H1 (cell line): ENCODE data around the gene ARHGAP8. TPM values are rescaled to one million over a fixed set of nuclear protein-coding genes. Genes with fewer than 3 reads are reported as not detected.

ENCODE experiments used
- ATF2 ChIP-seq: IDR thresholded peaks from 2 replicates; pipeline ENCODE4 v1.6.1; 2012; ENCODE audit warnings: low read length, inconsistent platforms
- BRCA1 ChIP-seq: IDR thresholded peaks from 2 replicates; pipeline ENCODE4 v1.6.1; 2012; ENCODE audit warnings: low read depth, low read length, improper control_type of control experiment
- JUN ChIP-seq: IDR thresholded peaks from 2 replicates; pipeline ENCODE4 v1.6.1; 2011; ENCODE audit warnings: low read depth, mild to moderate bottlenecking, improper control_type of control experiment, low read length
- SP2 ChIP-seq: IDR thresholded peaks from 2 replicates; pipeline ENCODE4 v1.6.1; 2012; ENCODE audit warnings: mild to moderate bottlenecking, low read length, inconsistent platforms
- TCF12 ChIP-seq: IDR thresholded peaks from 2 replicates; pipeline ENCODE4 v1.6.1; 2011; ENCODE audit warnings: low read depth, mild to moderate bottlenecking, low read length
- polyA plus RNA-seq, 7 experiments: library from polyadenylated mRNA; depleted of rRNA in 3 of 7; stranded (reverse) in 5 of 7; unstranded in 2 of 7; fragments of >200 nt in 5 of 7; fragments of 200-250 nt in 2 of 7; gene quantifications; 1 replicate in 5 of 7; 2 replicates in 1 of 7; 4 replicates in 1 of 7; pipeline versions ENCODE4 v1.2.1 to v1.2.3, GENCODE V29; 2011 to 2013; ENCODE audit warnings: missing spikeins in 2 of 7, mixed read lengths in 2 of 7
- total RNA-seq: library from RNA; stranded (reverse); fragmentation: NEBNext Ultra II Directional; extraction: Animal tissue kit (Norgen Biotek cat#: 25700); gene quantifications from 2 replicates; pipeline ENCODE4 v1.2.1, GENCODE V29; 2021

Gene ARHGAP8
- total and polyA plus RNA-seq, 2 of the 8 experiments (the other 6 are each of a cell fraction or from before 2014, with no cell fraction given): 35.6 to 47.7 TPM

- TF ChIP-seq ATF2 (no peak), BRCA1 (no peak), JUN (no peak), SP2 (no peak), TCF12 (no peak)
Measured at GRCh38 chr22:44823806-44824205, 71.4 kb downstream of the ARHGAP8 start (continued).
